CD4-positive, alpha-beta T cell treated with Interleukin-12 subunit alpha and Interleukin-12 subunit beta, for 1 hour (primary cell): ENCODE results near the gene CEP78.
"Not testable (repeated sequence)": the region's sequence is repeated elsewhere in the genome, so short reads cannot be mapped to it uniquely, and the experiment has no call there.

Experiments used
- DNase-seq: peaks from one replicate; pipeline ENCODE4 v3.0.0-alpha.2; 2020

The CEP78 gene

DNA sequence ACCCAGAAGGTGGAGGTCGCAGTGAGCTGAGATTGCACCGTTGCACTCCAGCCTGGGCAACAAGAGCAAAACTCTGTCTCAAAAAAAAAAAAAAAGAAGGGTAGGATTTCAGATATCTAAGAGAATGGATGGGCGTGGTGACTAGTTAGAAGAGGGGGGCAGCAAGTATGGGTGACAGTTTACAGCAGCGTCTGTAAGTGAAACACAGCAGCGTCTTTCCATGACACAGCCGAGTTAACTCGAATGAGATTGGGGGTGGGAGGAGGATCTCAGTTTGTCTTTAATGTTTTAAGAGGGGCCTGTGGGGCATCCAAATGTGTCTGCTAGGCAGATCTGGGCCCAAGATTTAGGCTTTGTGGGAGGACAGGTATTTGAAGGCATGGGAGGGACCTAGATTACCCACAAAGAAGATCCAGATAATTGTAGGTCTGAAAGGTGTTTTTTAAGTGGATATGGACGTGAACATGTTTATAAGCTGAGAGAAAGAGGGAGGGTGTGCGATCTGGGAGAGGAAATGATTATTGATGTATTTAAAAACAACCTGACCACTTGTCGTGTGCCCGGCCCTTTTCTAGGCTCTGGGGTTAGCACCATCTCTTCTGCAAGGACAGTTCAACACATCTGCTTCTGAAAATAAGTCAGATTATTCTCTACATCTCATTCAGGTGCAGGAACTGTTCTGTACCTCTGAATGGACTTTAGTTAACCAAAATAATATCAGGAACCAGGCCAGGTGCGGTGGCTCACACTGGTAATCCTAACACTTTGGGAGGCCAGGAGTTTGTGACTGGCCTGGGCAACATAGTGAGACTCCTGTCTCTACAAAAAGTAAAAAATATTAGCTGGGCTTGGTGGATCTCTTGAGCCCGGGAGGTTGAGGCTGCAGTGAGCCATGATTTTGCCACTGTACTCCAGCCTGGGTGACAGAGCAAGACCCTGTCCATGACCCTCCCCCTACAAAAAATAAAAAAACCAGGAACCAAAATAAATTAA is 2.5 kb downstream of the CEP78 start:
- peak; percentile 30 for DNase-seq

DNA sequence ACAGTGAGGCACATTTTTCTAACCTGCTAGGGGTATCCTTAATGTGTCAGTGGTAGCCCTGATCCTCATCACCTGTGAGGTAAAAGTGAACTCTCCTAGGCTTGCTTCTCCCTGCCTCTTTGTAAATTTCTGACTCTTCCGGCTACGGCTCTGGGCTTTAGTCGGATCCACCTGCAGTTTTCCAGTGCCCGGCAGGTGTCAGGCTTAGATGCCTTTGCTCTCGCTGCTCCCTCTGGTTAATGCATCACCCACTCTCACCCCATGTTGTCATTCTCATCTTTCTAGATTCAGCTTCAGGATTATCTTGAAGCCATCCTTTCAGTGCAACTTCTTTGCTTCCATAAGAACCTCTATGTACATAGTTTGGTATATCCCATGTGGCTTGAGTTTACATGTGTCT is 3.6 kb downstream of the CEP78 start:
- DNase-seq: no peak

GRCh38 chr9:78242041-78242440 is 6.2 kb downstream of the CEP78 start:
- DNase-seq: no peak

DNA sequence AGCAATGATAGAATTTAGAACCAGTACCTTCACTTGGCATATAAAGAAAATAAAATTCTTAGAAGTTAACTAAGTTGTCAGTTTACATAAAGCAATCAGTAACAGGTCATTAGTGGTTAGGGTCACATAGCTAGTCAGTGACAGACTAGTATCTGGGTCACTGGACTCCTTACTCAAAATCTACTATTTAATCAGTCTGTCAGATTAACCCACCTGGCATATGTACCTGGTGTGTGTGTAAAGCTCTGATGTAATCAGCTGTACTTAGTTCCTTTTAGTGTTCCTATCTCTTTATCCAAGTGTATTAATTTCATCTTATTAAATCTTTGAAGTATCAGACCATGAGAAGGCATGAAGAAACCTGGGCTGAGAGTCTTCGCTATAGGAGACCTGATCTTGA is 7.3 kb downstream of the CEP78 start:
- DNase-seq: no peak

DNA sequence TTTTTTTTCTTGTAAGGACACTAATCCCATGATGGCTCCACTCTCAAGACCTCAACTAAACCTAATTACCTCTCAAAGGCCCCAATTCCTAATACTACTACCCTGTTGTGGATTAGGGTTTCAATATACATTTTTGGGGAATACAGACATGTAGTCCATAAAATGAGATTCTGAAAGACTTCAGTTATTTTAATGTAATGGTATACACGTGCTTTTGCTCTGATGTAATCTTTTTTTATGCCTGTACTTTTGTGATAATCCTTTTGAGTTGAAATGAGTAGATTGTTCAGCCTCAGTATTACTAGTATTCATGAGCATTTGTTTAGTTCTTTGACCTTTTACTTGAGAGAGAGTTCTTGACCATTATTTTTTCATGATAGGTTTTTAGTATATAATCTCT is 9.5 kb downstream of the CEP78 start:
- no peak for DNase-seq

GRCh38 chr9:78248635-78249034 is 12.8 kb downstream of the CEP78 start:
- DNase-seq: no peak

- DNase-seq: no peak
These were observed 13.7 kb downstream of the CEP78 start for GRCh38 chr9:78249542-78249941.

DNA sequence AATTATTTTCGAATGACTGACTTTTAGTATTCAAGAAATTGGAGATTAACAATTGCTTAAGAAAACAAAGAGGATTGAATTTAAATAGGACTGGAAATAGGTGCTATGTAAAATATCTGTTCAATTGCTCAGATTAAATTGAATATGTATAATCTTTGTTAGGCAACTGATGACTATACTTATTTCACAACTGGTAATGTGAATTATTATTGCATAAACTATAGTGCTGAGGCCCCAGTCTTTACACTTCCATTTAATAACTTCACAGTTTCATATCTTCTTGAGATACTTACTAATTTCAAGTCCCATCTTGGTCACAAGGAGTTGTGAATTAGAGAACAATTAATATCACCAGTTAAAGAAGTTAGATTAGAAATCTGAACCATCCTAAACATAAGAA is 16.7 kb downstream of the CEP78 start:
- DNase-seq: no peak

DNA sequence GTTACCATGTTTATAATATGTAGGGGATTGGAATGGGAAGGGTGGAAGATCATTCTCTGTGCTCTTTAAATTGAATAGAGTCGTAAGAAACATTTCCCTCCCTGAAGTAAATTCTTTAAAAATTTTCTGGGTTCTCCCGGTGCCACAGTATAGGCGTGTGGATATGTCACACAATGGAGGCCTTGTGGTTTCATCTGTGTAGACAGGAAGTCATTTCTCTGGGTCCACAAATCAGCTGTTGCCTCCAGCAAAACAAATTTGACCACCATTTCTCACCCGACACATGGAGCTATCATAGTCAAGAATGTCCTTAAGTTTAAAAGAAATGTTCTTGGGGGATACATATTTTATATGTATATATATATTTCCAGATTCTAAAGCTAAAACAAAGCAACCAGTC is 17.4 kb downstream of the CEP78 start:
- no peak for DNase-seq

GRCh38 chr9:78261403-78262001 is 25.6 kb downstream of the CEP78 start:
- peak; percentile 33 for DNase-seq

DNA sequence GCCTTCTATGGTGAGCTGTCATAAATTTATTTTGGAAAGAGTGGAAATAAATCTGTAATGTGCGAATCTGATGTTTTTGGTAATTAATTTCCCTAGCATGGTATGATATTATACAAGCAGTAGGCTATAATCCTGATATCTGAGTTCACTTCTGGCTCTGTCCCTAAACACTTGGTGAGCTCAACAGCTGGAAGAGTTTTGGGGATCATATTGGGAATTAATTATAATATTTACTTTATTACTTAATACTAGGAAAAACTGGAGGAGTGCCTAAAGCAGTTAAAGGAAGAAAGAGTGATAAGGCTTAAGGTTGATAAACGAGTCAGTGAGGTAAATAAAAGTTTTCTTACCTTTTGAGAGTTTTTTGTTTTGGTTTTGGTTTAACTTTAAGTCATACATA is 26.8 kb downstream of the CEP78 start:
- DNase-seq: no peak

- DNase-seq: no peak
These were observed 32.0 kb downstream of the CEP78 start for GRCh38 chr9:78267889-78268288.

DNA sequence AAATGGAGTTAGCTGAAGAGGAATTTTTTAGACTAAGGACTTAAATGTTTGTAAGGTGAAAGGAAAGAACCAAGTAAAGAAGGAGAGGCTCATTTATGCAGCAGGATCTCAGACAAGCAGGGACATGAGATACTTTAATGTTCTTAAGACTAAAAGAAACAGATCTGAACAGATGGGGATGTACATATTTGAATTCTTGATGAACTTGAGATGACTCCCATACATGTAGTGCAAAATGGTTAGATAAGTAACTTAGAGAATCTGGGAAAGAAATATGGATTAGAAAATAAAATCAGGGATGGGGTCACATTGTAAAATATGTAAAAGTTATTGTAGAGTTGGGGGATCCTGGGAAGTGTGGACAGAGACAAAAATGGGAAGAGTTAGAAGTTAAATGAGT is 33.9 kb downstream of the CEP78 start:
- no peak for DNase-seq

DNA sequence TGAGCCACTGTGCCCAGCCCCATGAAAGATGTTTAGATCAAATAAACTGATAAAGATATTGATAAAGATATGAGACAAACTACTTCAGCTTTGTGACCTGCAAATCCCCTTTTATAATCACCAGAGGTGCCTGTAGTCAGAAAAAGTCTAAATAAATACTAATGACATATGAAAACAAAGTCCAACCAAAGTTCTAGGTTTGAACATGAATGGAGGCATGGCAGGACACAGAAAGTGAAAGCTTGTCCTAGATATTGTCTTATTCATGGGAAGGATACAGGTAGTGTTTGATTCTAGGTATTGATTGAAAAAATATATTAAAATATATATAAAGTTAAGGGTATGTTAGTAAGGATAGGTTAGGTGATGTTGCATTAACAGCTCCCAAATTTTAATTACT is 36.4 kb downstream of the CEP78 start:
- DNase-seq: no peak

DNA sequence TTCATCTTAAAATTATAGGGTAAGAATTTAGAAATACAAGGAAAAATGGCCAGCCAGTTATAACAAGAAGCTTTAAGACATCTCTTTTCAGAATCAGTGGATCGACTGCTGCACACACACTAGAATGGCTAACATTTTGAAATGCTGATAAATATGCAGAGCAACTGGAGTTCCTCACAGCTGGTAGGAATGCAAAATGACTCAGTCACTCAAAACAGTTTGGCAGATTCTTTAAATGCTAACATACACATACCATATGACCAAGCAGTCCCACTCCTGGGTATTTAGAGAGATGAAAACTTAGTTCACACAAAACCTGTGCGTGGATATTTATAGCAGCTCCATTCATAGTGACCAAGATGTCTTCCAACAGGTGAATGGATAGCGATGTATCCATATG is 37.9 kb downstream of the CEP78 start:
- DNase-seq: no peak

DNA sequence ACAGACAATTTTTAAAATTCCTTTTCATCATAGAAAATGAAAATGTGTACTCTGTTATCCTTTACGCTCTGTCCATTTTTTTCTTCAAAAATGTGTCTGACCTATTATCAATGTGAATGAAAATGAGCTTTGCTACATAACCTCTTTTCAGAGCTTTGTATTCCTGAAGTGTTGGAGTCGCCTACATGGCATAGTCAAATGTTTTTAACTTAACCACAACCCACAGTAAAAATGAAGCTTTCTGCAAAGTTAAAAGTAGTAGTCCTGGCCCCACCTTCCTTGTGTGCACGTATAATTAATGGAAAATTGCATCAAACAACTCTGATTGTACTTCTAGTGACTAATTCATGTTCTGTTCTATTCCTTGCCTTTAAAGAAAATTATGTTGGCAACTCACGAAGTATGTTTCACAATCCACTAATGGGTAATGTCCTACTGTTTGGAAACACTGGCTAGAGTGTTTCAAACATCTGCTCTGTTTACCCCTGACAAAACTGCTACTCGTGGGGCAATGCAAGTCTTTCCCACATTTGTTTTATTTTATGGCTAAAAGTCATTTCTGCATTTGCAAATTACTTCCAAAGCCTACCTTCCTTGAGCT is 42.4 kb downstream of the CEP78 start:
- no peak for DNase-seq

- no peak for DNase-seq
These were observed 42.9 kb downstream of the CEP78 start for GRCh38 chr9:78278801-78279200.

GRCh38 chr9:78280982-78281668 is 45.2 kb downstream of the CEP78 start:
- no peak for DNase-seq

- DNase-seq: not testable (repeated sequence)
These were observed 48.3 kb downstream of the CEP78 start for GRCh38 chr9:78284181-78284580.

DNA sequence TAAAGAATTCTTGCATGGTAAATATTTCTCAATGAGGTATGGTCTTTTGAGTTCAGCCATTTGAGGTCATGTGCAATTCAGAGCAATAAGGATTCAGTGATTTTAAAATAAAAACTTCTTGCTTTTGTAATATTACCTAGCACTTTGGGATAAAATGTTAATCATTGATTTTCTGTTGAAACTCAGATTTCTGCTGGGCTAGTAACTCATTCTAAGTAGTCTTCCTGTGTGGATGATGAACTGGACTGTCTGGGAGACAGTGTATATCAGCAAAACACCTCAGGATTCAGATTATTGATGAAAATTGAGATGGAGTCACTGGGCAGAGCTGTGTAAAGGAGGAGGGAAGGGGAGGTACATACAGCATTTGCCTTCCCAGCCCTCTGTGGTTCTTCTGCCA is 50.2 kb downstream of the CEP78 start:
- DNase-seq: no peak

DNA sequence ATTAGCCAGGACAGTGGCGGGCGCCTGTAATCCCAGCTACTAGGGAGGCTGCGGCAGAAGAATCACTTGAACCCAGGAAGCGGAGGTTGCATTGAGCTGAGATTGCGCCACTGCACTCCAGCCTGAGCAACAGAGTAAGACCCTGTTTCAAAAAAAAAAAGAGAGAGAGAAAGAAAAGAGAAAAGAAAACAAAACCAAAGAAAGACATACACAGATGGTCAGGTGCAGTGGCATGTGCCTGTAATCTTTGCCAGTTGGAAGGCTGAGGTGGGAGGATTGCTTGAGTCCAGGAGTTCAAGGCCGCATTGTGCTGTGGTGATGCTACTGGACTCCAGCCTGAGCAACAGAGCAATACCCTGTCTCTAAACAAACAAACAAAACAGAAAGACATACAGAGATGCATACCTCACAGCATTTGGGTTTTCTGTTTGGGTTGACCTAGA is 51.1 kb downstream of the CEP78 start:
- no peak for DNase-seq

DNA sequence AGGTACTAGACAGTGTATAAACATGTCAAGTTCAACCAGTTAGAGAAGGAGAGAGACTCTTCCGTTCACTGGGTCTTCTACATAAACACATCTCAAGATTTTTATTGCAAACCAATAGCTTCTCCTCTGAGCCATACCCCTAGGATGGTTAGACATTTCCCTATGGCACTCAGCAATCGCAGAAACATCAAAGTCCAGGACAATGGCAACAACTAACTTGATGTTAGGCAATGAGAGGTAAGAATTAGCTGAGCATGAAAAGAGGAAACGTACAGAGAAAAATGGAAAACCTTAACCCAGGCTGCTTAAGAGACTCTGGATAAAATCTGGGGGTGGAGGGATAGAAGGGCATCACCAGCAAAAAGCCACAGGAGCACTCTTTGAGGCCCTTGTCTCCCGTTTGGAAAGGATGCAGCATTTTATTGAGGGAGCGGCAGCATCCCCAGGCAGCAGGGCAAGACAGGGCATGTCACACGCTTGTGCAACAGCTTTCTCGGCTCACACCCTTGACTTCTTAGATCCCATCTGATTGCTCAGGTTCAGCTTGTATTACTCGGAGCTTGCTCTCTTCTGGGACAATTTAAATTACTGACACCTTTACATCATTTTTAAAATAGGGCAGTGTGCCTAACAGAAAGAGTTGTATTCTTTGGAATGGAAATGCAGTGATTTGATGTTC is 52.5 kb downstream of the CEP78 start:
- no peak for DNase-seq

GRCh38 chr9:78289474-78289873 is 53.6 kb downstream of the CEP78 start:
- DNase-seq: no peak
